DND-41 (cell line): Measurements from ENCODE around the gene BPIFB3.

Experiments used
- ATAC-seq: fragments of 200-7000 bp; cut with Tn5 transposase; 3 replicates; pipeline ENCODE4 v1.9.1; 2021; ENCODE audit warnings: low read depth; ENCODE audit not compliant: insufficient read depth
- DNase-seq: peaks from one replicate; pipeline ENCODE4 v3.0.0-alpha.2; 2020
- H2AFZ ChIP-seq: 2 replicates; pipeline ENCODE4 v1.6.0; 2012; ENCODE audit warnings: low read depth, low read length
- H3K27ac ChIP-seq: 2 replicates; pipeline ENCODE4 v1.5.1; 2012; ENCODE audit warnings: low read length, inconsistent platforms
- H3K27me3 ChIP-seq: fragments of 200-600 bp; sonication (generic); 2 replicates; pipeline ENCODE4 v1.6.0; 2012; ENCODE audit warnings: low read length, mild to moderate bottlenecking, inconsistent platforms; ENCODE audit not compliant: insufficient read depth, poor library complexity
- H3K36me3 ChIP-seq: 2 replicates; pipeline ENCODE4 v1.5.1; 2012; ENCODE audit warnings: low read length, inconsistent platforms; ENCODE audit not compliant: insufficient read depth
- H3K4me1 ChIP-seq: 2 replicates; pipeline ENCODE4 v1.5.1; 2012; ENCODE audit warnings: mild to moderate bottlenecking, low read length; ENCODE audit not compliant: insufficient read depth
- H3K4me2 ChIP-seq: 2 replicates; pipeline ENCODE4 v1.6.0; 2012; ENCODE audit warnings: mild to moderate bottlenecking, moderate library complexity, low read length, inconsistent platforms; ENCODE audit not compliant: insufficient read depth
- H3K4me3 ChIP-seq, 2 experiments: fragments of 200-600 bp in 1 of 2; shearing (Covaris generic) in 1 of 2; 2 replicates each; pipeline ENCODE4 v1.5.1; 2012 to 2016; ENCODE audit warnings: inconsistent platforms in 2 of 2, low read length in 2 of 2, mild to moderate bottlenecking in 2 of 2, low read depth in 1 of 2, moderate library complexity in 1 of 2
- H3K79me2 ChIP-seq: 2 replicates; pipeline ENCODE4 v1.6.0; 2012; ENCODE audit warnings: low read length, inconsistent platforms; ENCODE audit not compliant: insufficient read depth
- H3K9ac ChIP-seq: 2 replicates; pipeline ENCODE4 v1.6.0; 2012; ENCODE audit warnings: low read depth, mild to moderate bottlenecking, inconsistent platforms, low read length, moderate library complexity
- H3K9me3 ChIP-seq: 2 replicates; pipeline ENCODE4 v1.5.1; 2012; ENCODE audit warnings: low read length, moderate library complexity, mild to moderate bottlenecking, inconsistent platforms; ENCODE audit not compliant: insufficient read depth, severe bottlenecking
- H4K20me1 ChIP-seq: 2 replicates; pipeline ENCODE4 v1.6.0; 2012; ENCODE audit warnings: low read length; ENCODE audit not compliant: insufficient read depth
- EZH2 ChIP-seq: IDR thresholded peaks from 3 replicates; pipeline ENCODE4 v1.6.1; 2012; ENCODE audit warnings: borderline replicate concordance, low read depth, mild to moderate bottlenecking, moderate library complexity, low read length, inconsistent platforms; ENCODE audit not compliant: severe bottlenecking
- TF ChIP-seq, protein P1 (sequence below): IDR thresholded peaks from 2 replicates; pipeline ENCODE4 v1.5.1; 2012; ENCODE audit warnings: borderline replicate concordance, low read length, moderate library complexity, mild to moderate bottlenecking; ENCODE audit not compliant: poor library complexity, severe bottlenecking; ENCODE audit errors: extremely low read depth

BPIFB3 gene

DNA sequence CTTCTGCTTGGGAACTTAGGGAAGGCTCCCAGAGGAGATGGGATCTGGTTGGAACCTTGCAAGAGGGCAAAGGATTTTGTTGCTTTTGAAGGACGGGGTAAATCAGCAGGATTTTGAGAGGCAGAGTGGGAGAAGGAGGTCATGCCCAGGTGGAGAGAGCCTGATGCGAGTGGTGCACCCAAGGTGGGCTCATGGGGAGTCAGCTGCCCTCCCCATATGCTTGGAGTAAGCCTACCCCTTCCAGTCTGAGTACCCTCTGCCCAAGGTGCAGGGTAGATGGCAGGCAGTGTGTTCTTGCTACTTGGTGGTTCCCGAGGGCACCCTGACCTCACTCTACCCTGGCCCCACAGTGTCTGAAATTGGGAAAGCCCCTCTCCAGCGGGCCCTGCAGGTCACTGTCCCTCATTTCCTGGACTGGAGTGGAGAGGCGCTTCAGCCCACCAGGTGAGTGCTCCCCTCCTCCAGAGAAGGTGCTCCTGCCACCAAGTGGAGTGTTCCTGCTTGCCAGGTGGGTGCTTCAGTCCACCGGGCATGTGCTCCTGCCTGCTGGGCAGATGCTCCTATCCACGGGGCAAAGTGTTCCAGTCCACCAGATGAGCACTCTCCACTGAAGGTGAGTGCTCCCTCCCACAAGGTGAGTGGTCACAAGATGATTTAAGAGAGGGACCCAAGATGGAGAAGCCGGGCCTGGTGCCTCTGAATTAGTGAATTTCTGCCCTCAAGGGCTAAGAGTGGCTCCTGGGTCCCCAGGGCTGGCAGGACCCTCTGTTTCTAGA is 42.8 kb upstream of the BPIFB3 start:
- no peaks in the 10 kb centered on the region for H3K9me3 ChIP-seq
- DNase-seq (no peak), ATAC-seq (no peak)
- TF ChIP-seq, protein P1, sequence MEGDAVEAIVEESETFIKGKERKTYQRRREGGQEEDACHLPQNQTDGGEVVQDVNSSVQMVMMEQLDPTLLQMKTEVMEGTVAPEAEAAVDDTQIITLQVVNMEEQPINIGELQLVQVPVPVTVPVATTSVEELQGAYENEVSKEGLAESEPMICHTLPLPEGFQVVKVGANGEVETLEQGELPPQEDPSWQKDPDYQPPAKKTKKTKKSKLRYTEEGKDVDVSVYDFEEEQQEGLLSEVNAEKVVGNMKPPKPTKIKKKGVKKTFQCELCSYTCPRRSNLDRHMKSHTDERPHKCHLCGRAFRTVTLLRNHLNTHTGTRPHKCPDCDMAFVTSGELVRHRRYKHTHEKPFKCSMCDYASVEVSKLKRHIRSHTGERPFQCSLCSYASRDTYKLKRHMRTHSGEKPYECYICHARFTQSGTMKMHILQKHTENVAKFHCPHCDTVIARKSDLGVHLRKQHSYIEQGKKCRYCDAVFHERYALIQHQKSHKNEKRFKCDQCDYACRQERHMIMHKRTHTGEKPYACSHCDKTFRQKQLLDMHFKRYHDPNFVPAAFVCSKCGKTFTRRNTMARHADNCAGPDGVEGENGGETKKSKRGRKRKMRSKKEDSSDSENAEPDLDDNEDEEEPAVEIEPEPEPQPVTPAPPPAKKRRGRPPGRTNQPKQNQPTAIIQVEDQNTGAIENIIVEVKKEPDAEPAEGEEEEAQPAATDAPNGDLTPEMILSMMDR: no peak
- no peak for TF ChIP-seq EZH2
- no peaks in the 10 kb centered on the region for H3K4me1 ChIP-seq
- H3K9ac ChIP-seq: no peak overlapping the region
- H3K27ac ChIP-seq: no peak overlapping the region
- H2AFZ ChIP-seq: no peak overlapping the region
- H3K27me3 ChIP-seq: no peaks in the 10 kb centered on the region
- H4K20me1 ChIP-seq: no peaks in the 10 kb centered on the region
- no peak overlapping the region for H3K4me3 ChIP-seq
- H3K79me2 ChIP-seq: no peaks in the 10 kb centered on the region
- no peak overlapping the region for H3K4me2 ChIP-seq
- H3K36me3 ChIP-seq: no peaks in the 10 kb centered on the region

DNA sequence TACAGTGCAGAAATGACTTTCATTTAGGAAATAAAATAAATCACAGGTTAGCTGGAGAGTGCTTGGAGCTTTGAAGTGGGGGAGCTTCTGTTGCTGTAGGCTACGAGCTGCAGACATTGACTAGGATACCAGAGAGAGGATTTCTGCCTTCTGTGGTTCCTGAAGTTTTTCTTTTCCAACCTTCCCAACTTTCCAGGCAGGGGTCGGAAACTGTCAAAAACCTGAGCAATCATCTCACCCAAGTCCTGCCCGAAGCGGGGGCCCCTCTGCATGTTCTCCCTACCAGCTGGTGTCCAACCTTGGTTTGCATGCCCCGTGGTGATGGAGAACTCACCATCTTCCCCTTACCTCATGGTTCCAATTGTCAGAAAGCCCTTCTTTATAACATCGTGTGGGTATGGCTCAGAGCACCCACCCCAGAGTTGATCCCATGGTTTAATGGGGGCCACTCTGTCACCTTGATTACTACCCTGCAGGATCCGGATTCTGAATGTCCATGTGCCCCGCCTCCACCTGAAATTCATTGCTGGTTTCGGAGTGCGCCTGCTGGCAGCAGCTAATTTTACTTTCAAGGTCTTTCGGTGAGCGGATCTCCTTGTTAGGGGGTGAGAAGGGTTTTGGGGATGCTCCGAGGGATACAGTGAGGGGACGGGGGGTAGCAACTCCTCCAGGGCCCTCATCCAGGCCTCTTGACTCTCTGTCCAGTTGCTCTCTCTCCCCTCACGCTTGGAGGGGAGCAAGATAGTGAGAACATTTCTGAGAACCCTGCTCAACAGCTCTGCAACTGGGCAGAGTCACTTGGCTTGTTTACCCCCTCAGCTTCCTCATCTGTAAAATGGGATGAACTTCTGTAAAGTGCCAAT is 41.1 kb upstream of the BPIFB3 start:
- ATAC-seq (no peak), DNase-seq (no peak)
- no peaks in the 10 kb centered on the region for H3K36me3 ChIP-seq
- no peaks in the 10 kb centered on the region for H3K27me3 ChIP-seq
- H3K9ac ChIP-seq: no peak overlapping the region
- H3K79me2 ChIP-seq: no peaks in the 10 kb centered on the region
- no peaks in the 10 kb centered on the region for H3K9me3 ChIP-seq
- no peak overlapping the region for H2AFZ ChIP-seq
- no peak for TF ChIP-seq EZH2
- TF ChIP-seq, protein P1: no peak
- H3K4me2 ChIP-seq: no peak overlapping the region
- no peaks in the 10 kb centered on the region for H4K20me1 ChIP-seq
- H3K27ac ChIP-seq: no peak overlapping the region
- H3K4me1 ChIP-seq: no peaks in the 10 kb centered on the region
- no peak overlapping the region for H3K4me3 ChIP-seq

DNA sequence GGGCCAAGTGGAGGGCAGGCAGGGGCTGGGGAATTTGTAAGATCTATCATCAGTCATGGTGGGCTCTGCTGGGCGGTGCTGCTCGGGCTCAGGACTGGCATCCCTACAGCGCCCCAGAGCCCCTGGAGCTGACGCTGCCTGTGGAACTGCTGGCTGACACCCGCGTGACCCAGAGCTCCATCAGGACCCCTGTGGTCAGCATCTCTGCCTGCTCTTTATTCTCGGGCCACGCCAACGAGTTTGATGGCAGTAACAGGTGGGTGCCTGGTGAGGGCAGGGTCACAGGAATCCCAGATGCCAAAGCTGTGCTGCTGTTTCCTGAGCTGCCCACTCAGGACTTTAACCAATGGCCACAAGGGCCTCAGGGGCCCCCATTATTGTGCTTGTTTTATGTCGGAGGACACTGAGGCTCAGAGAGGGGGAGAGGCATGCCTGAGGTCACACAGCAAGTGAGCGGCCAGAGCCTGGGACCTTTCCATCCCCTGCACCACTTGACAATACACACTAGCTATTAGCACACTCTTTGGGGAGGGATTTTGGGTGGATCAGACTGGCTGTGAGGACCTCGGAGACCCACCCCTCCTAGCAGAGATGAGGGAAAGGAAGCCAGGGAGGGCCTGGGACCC is 39.9 kb upstream of the BPIFB3 start:
- DNase-seq (no peak), ATAC-seq (no peak)
- no peak overlapping the region for H3K4me3 ChIP-seq
- no peak overlapping the region for H3K9ac ChIP-seq
- H3K27me3 ChIP-seq: no peaks in the 10 kb centered on the region
- no peak overlapping the region for H3K4me2 ChIP-seq
- H3K9me3 ChIP-seq: no peaks in the 10 kb centered on the region
- H2AFZ ChIP-seq: no peak overlapping the region
- no peaks in the 10 kb centered on the region for H3K36me3 ChIP-seq
- H3K27ac ChIP-seq: no peak overlapping the region
- no peaks in the 10 kb centered on the region for H3K79me2 ChIP-seq
- no peaks in the 10 kb centered on the region for H4K20me1 ChIP-seq
- H3K4me1 ChIP-seq: no peaks in the 10 kb centered on the region
- TF ChIP-seq, protein P1: no peak
- TF ChIP-seq EZH2: no peak
